Activated CD4-positive, alpha-beta T cell treated with anti-CD3 and anti-CD28 coated beads for 48 hours (primary cell): ENCODE data around the gene ZNF420.

ENCODE experiments used
- DNase-seq: peaks from one replicate; pipeline ENCODE4 v3.0.0-alpha.2; 2020

Gene ZNF420

GRCh38 chr19:37160153-37160552 is 81.9 kb downstream of the ZNF420 start:
- no peak for DNase-seq

GRCh38 chr19:37165635-37166034 is 87.4 kb downstream of the ZNF420 start:
- DNase-seq = no peak

GRCh38 chr19:37172368-37173366 is 94.4 kb downstream of the ZNF420 start, which contains the start of gene ZNF585A:
ZNF585A (minus strand) TSS chr19:37172695; CDS start chr19:37169910, 2,785 bp downstream.
- DNase-seq = peak; percentile 89
